ENCODE results near the gene LGI4. TPM values are rescaled to one million over a fixed set of nuclear protein-coding genes. Genes with fewer than 3 reads are reported as not detected.
A peak's percentile ranks its signal among the peaks of the same experiment; 100 is the strongest.

The LGI4 gene
- total RNA-seq, 4 donors from 2014 or later, result 16.1 to 31.5 (median 27.2) TPM

GRCh38 chr19:35117799-35118198, 17.1 kb downstream of the LGI4 start:
- no peaks in the 10 kb centered on the region for H3K9me3 ChIP-seq
- intact Hi-C loops (cut with DNase I; ENCODE audit: low total_unique reads), result no loop called here
- in situ Hi-C loops (cut with MboI; ENCODE audit: low sequenced_read_pairs in 4 of 4), result no loop called here
- H3K4me1 ChIP-seq, result peaks cover 6 to 22% of the 10 kb centered on the region in 2 donors
- ATAC-seq (no peak), DNase-seq (no peak)
- no peak overlapping the region for H3K4me3 ChIP-seq
- no peak for TF ChIP-seq POLR2A (IDR thresholded peaks at IDR 0.05)
- no peak for TF ChIP-seq CTCF (IDR thresholded peaks at IDR 0.05 in 4 of 5, conservative IDR thresholded peaks at IDR 0.05 in 1 of 5)
- no peak overlapping the region for H3K27ac ChIP-seq
- no peaks in the 10 kb centered on the region for H3K36me3 ChIP-seq
- no peaks in the 10 kb centered on the region for H3K27me3 ChIP-seq

GRCh38 chr19:35117116-35117515, 17.7 kb downstream of the LGI4 start:
- in situ Hi-C loops (cut with MboI; ENCODE audit: low sequenced_read_pairs in 4 of 4) (no loop called here), intact Hi-C loops (cut with DNase I; ENCODE audit: low total_unique reads) (no loop called here)
- no peak overlapping the region for H3K27ac ChIP-seq
- H3K36me3 ChIP-seq, result no peaks in the 10 kb centered on the region
- no peak for TF ChIP-seq CTCF (IDR thresholded peaks at IDR 0.05 in 4 of 5, conservative IDR thresholded peaks at IDR 0.05 in 1 of 5)
- TF ChIP-seq POLR2A (IDR thresholded peaks at IDR 0.05), result no peak
- peaks cover 6 to 19% of the 10 kb centered on the region in 2 donors for H3K4me1 ChIP-seq
- no peak overlapping the region for H3K4me3 ChIP-seq
- no peaks in the 10 kb centered on the region for H3K9me3 ChIP-seq
- DNase-seq (no peak), ATAC-seq (no peak)
- no peaks in the 10 kb centered on the region for H3K27me3 ChIP-seq

- TF ChIP-seq CTCF (IDR thresholded peaks at IDR 0.05 in 4 of 5, conservative IDR thresholded peaks at IDR 0.05 in 1 of 5) (no peak), POLR2A (IDR thresholded peaks at IDR 0.05) (no peak)
- H3K4me3 ChIP-seq, result no peak overlapping the region
- intact Hi-C loops (cut with DNase I; ENCODE audit: low total_unique reads) (no loop called here), in situ Hi-C loops (cut with MboI; ENCODE audit: low sequenced_read_pairs in 4 of 4) (no loop called here)
- H3K4me1 ChIP-seq, result peaks cover 6 to 19% of the 10 kb centered on the region in 2 donors
- H3K36me3 ChIP-seq, result no peaks in the 10 kb centered on the region
- ATAC-seq, result no peak
- DNase-seq, result no peak
- H3K9me3 ChIP-seq, result no peaks in the 10 kb centered on the region
- no peak overlapping the region for H3K27ac ChIP-seq
- no peaks in the 10 kb centered on the region for H3K27me3 ChIP-seq
Observed at GRCh38 chr19:35116072-35116801, 18.6 kb downstream of the LGI4 start.

- DNase-seq (no peak), ATAC-seq (no peak)
- peaks cover 6 to 18% of the 10 kb centered on the region in 2 donors for H3K4me1 ChIP-seq
- intact Hi-C loops (cut with DNase I; ENCODE audit: low total_unique reads), result no loop called here
- H3K4me3 ChIP-seq, result peak within 1 kb of the TSS; percentile 32 to 55 (median 48)
- in situ Hi-C loops (cut with MboI; ENCODE audit: low sequenced_read_pairs in 4 of 4), result no loop called here
- no peaks in the 10 kb centered on the region for H3K27me3 ChIP-seq
- no peaks in the 10 kb centered on the region for H3K36me3 ChIP-seq
- H3K27ac ChIP-seq, result peak within 1 kb of the TSS in 3 of 4 donors; percentile 34 to 45 (median 41)
- TF ChIP-seq CTCF (IDR thresholded peaks at IDR 0.05 in 4 of 5, conservative IDR thresholded peaks at IDR 0.05 in 1 of 5) (no peak), POLR2A (IDR thresholded peaks at IDR 0.05) (no peak)
- no peaks in the 10 kb centered on the region for H3K9me3 ChIP-seq
Observed at GRCh38 chr19:35115177-35115951, 19.5 kb downstream of the LGI4 start, which contains the start of gene FXYD3. Gene FXYD3 (plus strand): TSS chr19:35115823. CDS start chr19:35119377, 3,554 bp downstream.

Data from gastrocnemius medialis (tissue), 4 donors.